Suprapubic skin (tissue), 4 donors: ENCODE data around the gene RAB31. TPM values are rescaled to one million over a fixed set of nuclear protein-coding genes. Genes with fewer than 3 reads are reported as not detected.

Experiments
- DNase-seq, 2 donors: peaks; one replicate each; pipeline ENCODE4 v3.0.0-alpha.2; 2019; ENCODE audit warnings: low spot score in 2 of 2
- H3K27ac ChIP-seq: fragments of 200-600 bp; sonication (generic); one replicate; pipeline ENCODE4 v1.5.1; 2019
- H3K27me3 ChIP-seq: fragments of 200-600 bp; sonication (generic); one replicate; pipeline ENCODE4 v1.5.1; 2019
- H3K36me3 ChIP-seq: fragments of 200-600 bp; sonication (generic); one replicate; pipeline ENCODE4 v1.5.1; 2019
- H3K4me1 ChIP-seq: fragments of 200-600 bp; sonication (generic); one replicate; pipeline ENCODE4 v1.5.1; 2019
- H3K4me3 ChIP-seq: fragments of 200-600 bp; sonication (generic); one replicate; pipeline ENCODE4 v1.5.1; 2019; ENCODE audit warnings: mild to moderate bottlenecking
- H3K9me3 ChIP-seq: fragments of 200-600 bp; sonication (generic); one replicate; pipeline ENCODE4 v1.5.1; 2019
- EP300 ChIP-seq: sonication (generic); formaldehyde crosslinking; IDR thresholded peaks from one replicate; pipeline ENCODE4 v1.6.1; 2017; ENCODE audit warnings: antibody characterized with exemption
- POLR2A ChIP-seq, 2 donors: fragments of 450-650 bp; IDR thresholded peaks; one replicate each; pipeline ENCODE4 v1.6.1; 2017; ENCODE audit warnings: antibody characterized with exemption in 2 of 2, mild to moderate bottlenecking in 2 of 2, moderate library complexity in 2 of 2
- POLR2AphosphoS5 ChIP-seq, 3 donors: sonication (generic); formaldehyde crosslinking; IDR thresholded peaks; one replicate each; pipeline ENCODE4 v1.6.1; 2017; ENCODE audit warnings: antibody characterized with exemption in 3 of 3
- WGBS: methylation state at CpG from one replicate; pipeline ENCODE4 v1.1.5; 2018; 5-methylcytosine and 5-hydroxymethylcytosine counted together
- total RNA-seq, 4 donors: library from RNA; depleted of rRNA; stranded (reverse); fragments of >200 nt; gene quantifications; one replicate each; pipeline ENCODE4 v1.1.0, GENCODE V29; 2016
- TF ChIP-seq, protein P1 (sequence below), 2 donors: fragments of 200-600 bp in 1 of 2; fragments of 450-650 bp in 1 of 2; sonication (generic) in 1 of 2; IDR thresholded peaks; one replicate each; pipeline ENCODE4 v1.5.1; 2016 to 2019; ENCODE audit warnings: antibody characterized with exemption in 2 of 2, mild to moderate bottlenecking in 1 of 2, moderate library complexity in 1 of 2

Gene RAB31
- total RNA-seq, 4 donors from 2014 or later: 5.8 to 15.2 (median 11.4) TPM

DNA sequence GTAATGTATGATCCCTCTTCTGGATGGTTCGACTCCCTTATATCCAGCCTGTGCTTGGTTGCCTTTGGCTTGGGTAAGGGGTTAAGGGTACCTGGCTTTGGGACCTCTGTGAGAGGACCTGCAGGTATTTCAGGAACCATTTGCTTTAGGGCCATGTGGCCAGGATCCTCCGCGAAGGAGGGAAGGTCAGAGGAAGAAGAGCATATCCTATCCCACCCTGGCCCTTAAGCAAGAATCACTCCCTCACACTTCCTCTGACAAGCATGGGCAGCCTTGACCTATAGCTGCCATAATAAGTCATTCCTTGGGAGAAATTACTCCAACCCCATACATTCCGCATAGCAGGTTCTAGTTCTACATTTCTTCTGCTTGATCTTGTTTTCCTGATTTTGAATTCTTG, 118.6 kb downstream of the RAB31 start:
- no peaks in the 10 kb centered on the region for H3K9me3 ChIP-seq
- H3K27ac ChIP-seq: no peak overlapping the region
- no peaks in the 10 kb centered on the region for H3K27me3 ChIP-seq
- H3K4me1 ChIP-seq: peaks cover 44% of the 10 kb centered on the region
- TF ChIP-seq POLR2AphosphoS5 (IDR thresholded peaks at IDR 0.05): no peak
- TF ChIP-seq, protein P1, sequence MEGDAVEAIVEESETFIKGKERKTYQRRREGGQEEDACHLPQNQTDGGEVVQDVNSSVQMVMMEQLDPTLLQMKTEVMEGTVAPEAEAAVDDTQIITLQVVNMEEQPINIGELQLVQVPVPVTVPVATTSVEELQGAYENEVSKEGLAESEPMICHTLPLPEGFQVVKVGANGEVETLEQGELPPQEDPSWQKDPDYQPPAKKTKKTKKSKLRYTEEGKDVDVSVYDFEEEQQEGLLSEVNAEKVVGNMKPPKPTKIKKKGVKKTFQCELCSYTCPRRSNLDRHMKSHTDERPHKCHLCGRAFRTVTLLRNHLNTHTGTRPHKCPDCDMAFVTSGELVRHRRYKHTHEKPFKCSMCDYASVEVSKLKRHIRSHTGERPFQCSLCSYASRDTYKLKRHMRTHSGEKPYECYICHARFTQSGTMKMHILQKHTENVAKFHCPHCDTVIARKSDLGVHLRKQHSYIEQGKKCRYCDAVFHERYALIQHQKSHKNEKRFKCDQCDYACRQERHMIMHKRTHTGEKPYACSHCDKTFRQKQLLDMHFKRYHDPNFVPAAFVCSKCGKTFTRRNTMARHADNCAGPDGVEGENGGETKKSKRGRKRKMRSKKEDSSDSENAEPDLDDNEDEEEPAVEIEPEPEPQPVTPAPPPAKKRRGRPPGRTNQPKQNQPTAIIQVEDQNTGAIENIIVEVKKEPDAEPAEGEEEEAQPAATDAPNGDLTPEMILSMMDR (IDR thresholded peaks at IDR 0.05): no peak
- TF ChIP-seq POLR2A (IDR thresholded peaks at IDR 0.05): no peak
- TF ChIP-seq EP300: no peak
- DNase-seq: no peak
- 85% methylated on average over 4 of the region's 4 CpGs for WGBS
- H3K36me3 ChIP-seq: no peaks in the 10 kb centered on the region
- no peak overlapping the region for H3K4me3 ChIP-seq

GRCh38 chr18:9827211-9827792, 119.2 kb downstream of the RAB31 start:
- Histone ChIP-seq H3K36me3 (no peaks in the 10 kb centered on the region), H3K27me3 (no peaks in the 10 kb centered on the region), H3K4me3 (no peak overlapping the region), H3K9me3 (no peaks in the 10 kb centered on the region), H3K27ac (peak overlapping the region; percentile 50), H3K4me1 (peaks cover 44% of the 10 kb centered on the region)
- WGBS: 77% methylated on average over 7 of the region's 7 CpGs
- TF ChIP-seq POLR2AphosphoS5 (IDR thresholded peaks at IDR 0.05) (no peak), EP300 (no peak), POLR2A (IDR thresholded peaks at IDR 0.05) (no peak)
- TF ChIP-seq, protein P1 (IDR thresholded peaks at IDR 0.05): no peak
- DNase-seq: no peak

GRCh38 chr18:9827793-9828505, 119.8 kb downstream of the RAB31 start:
- no peak overlapping the region for H3K4me3 ChIP-seq
- DNase-seq: no peak
- H3K36me3 ChIP-seq: no peaks in the 10 kb centered on the region
- no peaks in the 10 kb centered on the region for H3K9me3 ChIP-seq
- 52% methylated on average over 14 of the region's 14 CpGs for WGBS
- no peak for TF ChIP-seq EP300
- no peak for TF ChIP-seq POLR2A (IDR thresholded peaks at IDR 0.05)
- TF ChIP-seq POLR2AphosphoS5 (IDR thresholded peaks at IDR 0.05): no peak
- TF ChIP-seq, protein P1 (IDR thresholded peaks at IDR 0.05): no peak
- peaks cover 44% of the 10 kb centered on the region for H3K4me1 ChIP-seq
- H3K27ac ChIP-seq: peak overlapping the region; percentile 50
- no peaks in the 10 kb centered on the region for H3K27me3 ChIP-seq

DNA sequence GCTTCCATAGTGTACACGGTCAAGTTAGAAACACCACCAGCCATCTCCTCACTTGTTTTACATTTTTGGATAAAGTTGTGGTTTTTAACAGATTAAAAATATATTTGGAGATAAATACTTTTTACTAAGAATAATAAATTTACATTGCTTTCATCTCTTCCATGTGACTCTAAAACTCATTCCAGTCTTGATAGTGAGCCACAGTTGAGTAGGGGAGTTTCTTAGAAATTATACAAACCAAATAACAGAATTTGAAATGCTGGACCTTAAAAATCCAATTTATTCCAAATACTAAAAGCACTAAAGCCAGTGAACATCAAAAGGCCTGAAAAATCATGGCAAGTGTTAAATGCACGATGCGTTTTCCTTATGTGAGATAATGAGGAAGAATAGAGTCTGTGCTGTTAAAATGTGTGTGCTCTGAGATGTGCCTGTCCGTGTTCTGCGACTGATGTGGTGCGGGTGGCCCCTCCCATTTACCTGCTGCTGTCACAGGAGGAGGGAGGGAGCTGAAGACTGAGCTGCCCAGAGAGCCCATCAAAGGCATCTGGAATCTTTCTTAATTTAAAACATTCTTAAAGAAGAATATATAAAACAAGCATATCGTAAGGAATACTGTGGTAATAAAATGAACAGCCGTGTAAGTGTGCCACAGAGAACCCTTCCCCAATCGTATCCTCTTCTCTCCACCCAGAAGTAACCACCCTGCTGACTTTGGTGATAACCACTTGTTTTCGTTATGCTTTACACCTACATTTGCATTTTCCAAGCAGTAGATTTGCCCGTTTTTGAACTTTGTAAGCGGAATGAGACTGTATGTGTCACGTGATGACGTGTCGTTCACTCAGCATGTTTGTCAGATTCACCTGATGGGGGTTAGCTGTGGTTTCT, 120.7 kb downstream of the RAB31 start:
- Histone ChIP-seq H3K9me3 (no peaks in the 10 kb centered on the region), H3K36me3 (no peaks in the 10 kb centered on the region), H3K4me3 (no peak overlapping the region), H3K27ac (no peak overlapping the region), H3K27me3 (no peaks in the 10 kb centered on the region), H3K4me1 (peaks cover 44% of the 10 kb centered on the region)
- DNase-seq: no peak
- TF ChIP-seq, protein P1 (IDR thresholded peaks at IDR 0.05): no peak
- TF ChIP-seq POLR2A (IDR thresholded peaks at IDR 0.05) (no peak), EP300 (no peak), POLR2AphosphoS5 (IDR thresholded peaks at IDR 0.05) (no peak)
- 69% methylated on average over 15 of the region's 15 CpGs for WGBS

DNA sequence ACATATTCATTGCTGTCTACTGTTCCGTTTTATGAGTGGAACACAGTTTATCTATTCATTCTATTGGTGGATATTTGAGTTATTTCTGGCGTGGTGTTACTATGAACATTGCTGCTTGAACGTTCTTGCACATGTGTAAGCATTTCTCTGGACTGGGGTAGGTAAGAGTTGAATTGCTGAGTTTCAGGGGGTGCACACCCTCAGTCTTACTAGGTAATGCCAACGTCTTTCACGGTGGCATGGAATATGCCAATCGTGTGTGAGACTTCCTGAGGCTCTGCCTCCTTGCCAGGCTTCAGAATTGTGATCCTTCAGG, 121.3 kb downstream of the RAB31 start:
- Histone ChIP-seq H3K27ac (no peak overlapping the region), H3K27me3 (no peaks in the 10 kb centered on the region), H3K36me3 (no peaks in the 10 kb centered on the region), H3K4me3 (no peak overlapping the region), H3K9me3 (no peaks in the 10 kb centered on the region), H3K4me1 (peaks cover 39% of the 10 kb centered on the region)
- DNase-seq: no peak
- WGBS: 70% methylated on average over 6 of the region's 6 CpGs
- TF ChIP-seq, protein P1 (IDR thresholded peaks at IDR 0.05): no peak
- TF ChIP-seq POLR2AphosphoS5 (IDR thresholded peaks at IDR 0.05): no peak
- no peak for TF ChIP-seq POLR2A (IDR thresholded peaks at IDR 0.05)
- TF ChIP-seq EP300: no peak
